HG02981 (cell line): ENCODE measurements around the gene SASH1.
A peak's percentile ranks its signal among the peaks of the same experiment; 100 is the strongest.

Experiments
- ATAC-seq: cut with Tn5 transposase; IDR thresholded peaks from one replicate; pipeline ENCODE4 v1.9.1; 2021; ENCODE audit warnings: mild to moderate bottlenecking, moderate library complexity; ENCODE audit not compliant: unreplicated experiment

Gene SASH1

GRCh38 chr6:148455225-148455624 is 112.6 kb downstream of the SASH1 start:
- ATAC-seq = no peak

GRCh38 chr6:148455674-148456558 is 113.3 kb downstream of the SASH1 start:
- ATAC-seq = no peak

- ATAC-seq = no peak
These were observed 114.7 kb downstream of the SASH1 start for GRCh38 chr6:148457137-148457842.

GRCh38 chr6:148457843-148458159 is 115.2 kb downstream of the SASH1 start:
- ATAC-seq = no peak

- no peak for ATAC-seq
These were observed 116.6 kb downstream of the SASH1 start for GRCh38 chr6:148459238-148459637.

GRCh38 chr6:148460876-148461646 is 118.4 kb downstream of the SASH1 start:
- ATAC-seq = no peak

GRCh38 chr6:148461986-148462577 is 119.4 kb downstream of the SASH1 start:
- no peak for ATAC-seq

- ATAC-seq = no peak
These were observed 121.0 kb downstream of the SASH1 start for GRCh38 chr6:148463671-148464070.

GRCh38 chr6:148464319-148465010 is 121.8 kb downstream of the SASH1 start:
- peak; percentile 74 for ATAC-seq

- no peak for ATAC-seq
These were observed 122.3 kb downstream of the SASH1 start for GRCh38 chr6:148465011-148465335.

GRCh38 chr6:148465670-148466069 is 123.0 kb downstream of the SASH1 start:
- no peak for ATAC-seq

- no peak for ATAC-seq
These were observed 123.5 kb downstream of the SASH1 start for GRCh38 chr6:148466158-148466557.

- ATAC-seq = no peak
These were observed 125.3 kb downstream of the SASH1 start for GRCh38 chr6:148467926-148468325.

GRCh38 chr6:148470156-148470555 is 127.5 kb downstream of the SASH1 start:
- no peak for ATAC-seq

- ATAC-seq = no peak
These were observed 128.2 kb downstream of the SASH1 start for GRCh38 chr6:148470606-148471465.

GRCh38 chr6:148471624-148472159 is 129.1 kb downstream of the SASH1 start:
- no peak for ATAC-seq

GRCh38 chr6:148472171-148473105 is 129.8 kb downstream of the SASH1 start:
- no peak for ATAC-seq

- ATAC-seq = no peak
These were observed 136.9 kb downstream of the SASH1 start for GRCh38 chr6:148479497-148479896.
